ENCODE data around the gene TRIM27. TPM values are rescaled to one million over a fixed set of nuclear protein-coding genes. Genes with fewer than 3 reads are reported as not detected.
"Not testable (repeated sequence)": the region's sequence is repeated elsewhere in the genome, so short reads cannot be mapped to it uniquely, and the experiment has no call there.

The TRIM27 gene
- total RNA-seq, 2 experiments from 2014 or later = 58.3 to 60.1 TPM

DNA sequence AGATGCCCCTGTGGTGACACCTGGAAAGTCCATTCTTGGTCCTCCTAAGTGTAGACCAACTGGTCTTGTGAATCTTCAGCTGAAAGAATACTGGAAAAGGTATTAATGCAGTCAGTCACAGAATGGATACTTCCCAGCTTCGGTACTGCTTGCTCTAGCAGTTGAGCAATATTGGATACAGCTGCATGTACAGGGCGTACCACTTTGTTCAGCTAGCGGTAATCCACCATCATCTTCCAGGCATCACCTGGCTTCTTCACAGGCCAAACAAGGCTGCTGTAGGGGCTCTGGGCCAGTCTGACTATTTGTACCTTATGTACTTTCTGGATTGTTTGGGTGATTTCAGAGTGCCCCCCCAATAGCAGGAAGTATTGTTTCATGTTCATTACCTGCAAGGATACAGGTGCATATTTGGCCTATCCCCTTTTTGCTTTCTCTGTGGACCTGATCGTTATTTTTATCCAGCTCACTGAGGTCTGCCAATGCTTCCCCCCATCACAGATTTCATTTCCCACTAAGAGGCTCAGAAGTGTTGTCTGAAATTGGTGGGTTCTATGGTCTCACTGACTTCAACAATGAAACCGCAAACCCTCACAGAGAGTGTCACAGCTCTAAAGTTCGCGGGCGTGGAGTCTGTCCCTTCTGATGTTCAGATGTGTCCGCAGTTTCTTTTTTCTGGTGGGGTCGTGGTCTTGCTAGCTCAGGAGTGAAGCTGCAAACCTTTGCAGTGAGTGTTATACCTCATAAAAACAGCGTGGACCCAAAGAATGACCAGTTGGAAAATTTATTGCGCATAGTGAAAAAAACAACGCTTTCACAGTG is 52.2 kb downstream of the TRIM27 start:
- ATAC-seq = no peak
- H3K4me1 Mint-ChIP-seq (ENCODE audit: low read depth) = peaks cover 18% of the 10 kb centered on the region
- H3K4me3 Mint-ChIP-seq = no peak overlapping the region
- H3K36me3 Mint-ChIP-seq (ENCODE audit: low read depth) = peaks cover 2% of the 10 kb centered on the region
- peaks cover 2% of the 10 kb centered on the region for H3K27me3 Mint-ChIP-seq (ENCODE audit: low read depth)
- no peak overlapping the region for H3K27ac Mint-ChIP-seq
- ChIA-PET POLR2A (interaction anchor here (0.6 to 0.8 kb wide), 2 partner anchors 24 to 993 kb away, joined by 3 read pairs; no protein-coding TSS in a partner anchor), CTCF (no interaction called here)
- DNase-seq = no peak
- peaks cover 7% of the 10 kb centered on the region for H3K9me3 Mint-ChIP-seq (ENCODE audit: insufficient read depth)

DNA sequence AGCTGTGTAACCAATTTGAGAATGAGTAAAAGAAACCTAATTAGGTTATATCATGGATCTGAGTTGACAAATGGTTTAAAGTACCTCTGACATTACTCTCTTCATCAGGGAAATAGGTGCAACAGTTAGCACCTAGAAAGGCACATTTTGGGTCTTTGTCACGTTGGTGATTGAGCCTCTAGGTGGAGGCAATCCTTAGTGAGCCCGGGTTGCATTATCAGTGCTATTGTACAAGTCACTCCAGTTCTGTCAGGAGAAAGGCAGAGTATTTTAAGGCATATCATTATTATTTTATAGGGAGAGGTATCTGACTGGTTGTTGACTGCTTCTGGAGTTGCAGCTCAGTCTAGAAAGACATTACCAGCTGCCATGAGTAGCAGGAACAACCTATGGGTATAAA is 54.9 kb downstream of the TRIM27 start:
- Mint-ChIP-seq H3K4me1 (ENCODE audit: low read depth) (peaks cover 35% of the 10 kb centered on the region), H3K9me3 (ENCODE audit: insufficient read depth) (peaks cover 11% of the 10 kb centered on the region), H3K4me3 (no peak overlapping the region), H3K27ac (no peak overlapping the region), H3K27me3 (ENCODE audit: low read depth) (no peaks in the 10 kb centered on the region), H3K36me3 (ENCODE audit: low read depth) (peaks cover 9% of the 10 kb centered on the region)
- ChIA-PET CTCF (interaction anchor here (0.7 to 0.9 kb wide), 3 partner anchors 13 to 72 kb away, joined by 3 read pairs; no protein-coding TSS in a partner anchor), POLR2A (interaction anchor here (7.9 kb wide), 1 partner anchor 54 kb away, joined by 60 read pairs; the partner anchor contains the start of gene TRIM27)
- DNase-seq = no peak
- no peak for ATAC-seq

DNA sequence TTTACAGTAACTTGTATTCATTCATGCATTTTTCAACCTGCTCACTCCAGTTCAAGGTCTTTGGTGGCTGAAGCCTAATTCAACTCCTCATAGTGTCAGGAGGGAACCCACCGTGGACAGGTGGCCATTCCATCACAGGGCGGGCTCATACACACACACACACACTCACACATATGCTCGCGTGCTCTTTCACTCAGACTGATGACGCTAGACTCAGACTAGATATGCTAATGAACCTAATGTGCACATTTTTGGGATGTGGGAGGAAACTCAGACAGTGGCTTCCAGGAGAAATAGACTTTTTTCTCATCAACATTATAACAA is 56.7 kb downstream of the TRIM27 start:
- Mint-ChIP-seq H3K4me3 (peak overlapping the region; percentile 78), H3K27me3 (ENCODE audit: low read depth) (no peaks in the 10 kb centered on the region), H3K36me3 (ENCODE audit: low read depth) (peaks cover 12% of the 10 kb centered on the region), H3K4me1 (ENCODE audit: low read depth) (peaks cover 48% of the 10 kb centered on the region), H3K9me3 (ENCODE audit: insufficient read depth) (peaks cover 11% of the 10 kb centered on the region), H3K27ac (peak overlapping the region; percentile 93)
- ChIA-PET POLR2A (interaction anchor here (1.2 to 7.9 kb wide), 9 partner anchors 10 to 1059 kb away, joined by 4 to 60 read pairs (median 10); partner anchors contain the start of gene TRIM27), CTCF (interaction anchor here (1.3 to 5.4 kb wide), 7 partner anchors 15 to 149 kb away, joined by 3 to 51 read pairs (median 7); no protein-coding TSS in a partner anchor)
- ATAC-seq (peak; percentile 8), DNase-seq (peak; percentile 48)

DNA sequence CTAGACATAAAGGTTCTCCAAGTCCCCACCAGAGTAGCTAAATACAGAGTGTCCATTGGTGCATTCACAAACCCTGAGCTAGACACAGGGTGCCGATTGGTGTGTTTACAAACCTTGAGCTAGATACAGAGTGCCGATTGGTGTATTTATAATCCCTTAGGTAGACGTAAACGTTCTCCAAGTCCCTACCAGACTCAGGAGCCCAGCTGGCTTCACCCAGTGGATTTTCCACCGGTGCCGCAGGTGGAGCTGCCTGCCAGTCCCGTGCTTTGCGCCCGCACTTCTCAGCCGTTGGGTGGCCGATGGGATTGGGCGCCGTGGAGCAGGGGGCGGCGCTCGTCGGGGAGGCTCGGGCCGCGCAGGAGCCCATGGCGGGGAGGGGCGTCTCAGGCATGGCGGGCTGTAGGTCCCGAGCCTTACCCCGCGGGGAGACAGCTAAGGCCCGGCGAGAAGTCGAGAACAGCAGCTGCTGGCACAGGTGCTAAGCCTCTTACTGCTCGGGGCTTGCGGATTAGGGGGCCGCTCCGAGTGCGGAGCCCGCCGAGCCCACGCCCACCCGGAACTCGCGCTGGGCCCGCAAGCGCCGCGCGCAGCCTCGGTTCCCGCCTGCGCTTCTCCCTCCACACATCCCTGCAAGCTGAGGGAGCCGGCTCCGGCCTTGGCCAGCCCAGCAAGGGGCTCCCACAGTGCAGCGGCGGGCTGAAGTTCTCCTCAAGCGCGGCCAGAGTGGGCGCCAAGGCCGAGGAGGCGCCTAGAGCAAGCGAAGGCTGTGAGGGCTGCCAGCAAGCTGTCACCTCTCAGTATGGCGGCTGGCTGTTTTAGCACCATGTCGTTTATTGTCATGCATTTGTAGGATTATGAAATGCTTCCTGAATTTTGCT is 57.3 kb downstream of the TRIM27 start:
- ATAC-seq (peak; percentile 72), DNase-seq (peak; percentile 79)
- Mint-ChIP-seq H3K36me3 (ENCODE audit: low read depth) (peaks cover 12% of the 10 kb centered on the region), H3K4me1 (ENCODE audit: low read depth) (peaks cover 48% of the 10 kb centered on the region), H3K27ac (peak overlapping the region; percentile 93), H3K4me3 (peak overlapping the region; percentile 78)
- ChIA-PET POLR2A (interaction anchor here (0.5 to 7.9 kb wide), 27 partner anchors 8 to 1734 kb away, joined by 3 to 60 read pairs (median 4); partner anchors contain the start of genes TRIM27 and ZNF391), CTCF (interaction anchor here (0.6 to 5.4 kb wide), 15 partner anchors 10 to 150 kb away, joined by 3 to 51 read pairs (median 4); no protein-coding TSS in a partner anchor)
- not testable (repeated sequence) for H3K27me3 Mint-ChIP-seq (ENCODE audit: low read depth); H3K9me3 Mint-ChIP-seq (ENCODE audit: insufficient read depth)

DNA sequence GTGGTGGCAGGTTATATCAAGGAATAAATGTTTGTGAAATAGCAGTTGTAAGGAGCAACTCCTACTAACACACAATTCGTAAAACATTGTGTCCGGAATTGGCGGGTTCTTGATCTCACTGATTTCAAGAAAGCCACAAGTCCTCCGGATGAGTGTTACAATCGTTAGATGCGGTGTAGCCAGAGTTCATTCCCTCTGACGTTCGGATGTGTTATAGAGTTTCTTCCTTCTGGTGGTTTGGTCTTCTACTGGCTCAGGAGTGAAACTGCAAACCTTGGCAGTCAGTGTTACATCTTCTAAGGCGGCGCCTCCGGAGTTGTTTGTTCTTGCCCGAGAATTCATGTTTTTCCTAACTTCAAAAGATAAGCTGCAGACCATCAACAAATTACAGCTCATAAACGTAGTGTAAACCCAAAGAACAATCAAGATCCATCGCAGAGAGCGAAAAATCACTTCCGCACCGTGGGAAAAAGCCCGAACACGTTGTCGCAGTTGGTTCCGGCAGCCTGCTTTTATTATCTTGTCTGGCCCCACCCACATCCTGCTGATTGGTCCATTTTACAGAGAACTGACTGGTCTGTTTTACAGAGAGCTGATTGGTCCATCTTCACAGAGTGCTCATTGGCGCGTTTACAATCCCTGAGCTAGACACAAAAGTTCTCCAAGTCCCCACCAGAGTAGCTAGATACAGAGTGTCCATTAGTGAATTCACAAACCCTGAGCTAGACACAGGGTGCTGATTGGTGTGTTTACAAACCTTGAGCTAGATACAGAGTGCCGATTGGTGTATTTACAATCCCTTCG is 58.2 kb downstream of the TRIM27 start:
- peak; percentile 5 for ATAC-seq
- Mint-ChIP-seq H3K27ac (peak overlapping the region; percentile 93), H3K4me3 (peak overlapping the region; percentile 78), H3K36me3 (ENCODE audit: low read depth) (peaks cover 12% of the 10 kb centered on the region), H3K9me3 (ENCODE audit: insufficient read depth) (peaks cover 5% of the 10 kb centered on the region), H3K4me1 (ENCODE audit: low read depth) (peaks cover 52% of the 10 kb centered on the region), H3K27me3 (ENCODE audit: low read depth) (peaks cover 4% of the 10 kb centered on the region)
- CTCF ChIA-PET = interaction anchor here (0.6 to 5.4 kb wide), 16 partner anchors 8 to 150 kb away, joined by 3 to 51 read pairs (median 4); no protein-coding TSS in a partner anchor
- POLR2A ChIA-PET = interaction anchor here (0.5 to 7.9 kb wide), 27 partner anchors 9 to 1733 kb away, joined by 3 to 60 read pairs (median 4); partner anchors contain the start of genes TRIM27 and ZNF391
- peak; percentile 78 for DNase-seq

DNA sequence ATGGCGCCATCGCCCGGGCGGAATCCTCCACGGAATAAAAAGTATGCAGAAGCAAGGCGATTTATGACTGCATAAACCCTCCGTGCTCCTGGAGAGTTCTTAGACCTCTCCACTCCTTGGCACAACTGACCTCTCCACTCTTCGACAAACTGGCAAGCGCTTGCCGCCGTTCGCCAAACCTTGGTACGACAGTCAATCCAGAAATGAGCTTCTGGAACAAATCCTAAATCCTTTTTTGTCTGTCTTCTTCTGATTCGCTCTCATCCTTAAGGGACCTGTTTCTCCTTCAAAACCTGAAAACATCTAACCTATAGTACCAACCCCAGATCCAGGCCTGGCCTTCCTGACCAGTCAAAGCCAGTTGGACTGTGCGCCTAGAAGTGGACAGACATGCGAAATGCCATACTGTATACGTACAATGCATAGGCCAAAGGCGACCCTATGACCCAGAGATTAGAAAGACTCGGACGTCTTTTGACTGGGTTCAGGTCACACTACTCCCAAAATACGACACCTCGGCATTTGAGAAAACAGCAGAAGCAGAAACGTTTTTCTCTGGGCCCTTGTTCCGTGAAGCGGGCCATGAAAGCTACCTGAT is 59.4 kb downstream of the TRIM27 start:
- Mint-ChIP-seq H3K4me3 (peak overlapping the region; percentile 89), H3K9me3 (ENCODE audit: insufficient read depth) (peaks cover 5% of the 10 kb centered on the region), H3K4me1 (ENCODE audit: low read depth) (peaks cover 53% of the 10 kb centered on the region), H3K27me3 (ENCODE audit: low read depth) (peaks cover 7% of the 10 kb centered on the region), H3K27ac (peak overlapping the region; percentile 81), H3K36me3 (ENCODE audit: low read depth) (peaks cover 12% of the 10 kb centered on the region)
- ChIA-PET CTCF (interaction anchor here (0.6 to 5.4 kb wide), 7 partner anchors 10 to 152 kb away, joined by 3 to 51 read pairs (median 3); no protein-coding TSS in a partner anchor), POLR2A (interaction anchor here (2.6 to 7.9 kb wide), 4 partner anchors 20 to 971 kb away, joined by 12 to 60 read pairs (median 29); partner anchors contain the start of gene TRIM27)
- no peak for DNase-seq
- no peak for ATAC-seq

DNA sequence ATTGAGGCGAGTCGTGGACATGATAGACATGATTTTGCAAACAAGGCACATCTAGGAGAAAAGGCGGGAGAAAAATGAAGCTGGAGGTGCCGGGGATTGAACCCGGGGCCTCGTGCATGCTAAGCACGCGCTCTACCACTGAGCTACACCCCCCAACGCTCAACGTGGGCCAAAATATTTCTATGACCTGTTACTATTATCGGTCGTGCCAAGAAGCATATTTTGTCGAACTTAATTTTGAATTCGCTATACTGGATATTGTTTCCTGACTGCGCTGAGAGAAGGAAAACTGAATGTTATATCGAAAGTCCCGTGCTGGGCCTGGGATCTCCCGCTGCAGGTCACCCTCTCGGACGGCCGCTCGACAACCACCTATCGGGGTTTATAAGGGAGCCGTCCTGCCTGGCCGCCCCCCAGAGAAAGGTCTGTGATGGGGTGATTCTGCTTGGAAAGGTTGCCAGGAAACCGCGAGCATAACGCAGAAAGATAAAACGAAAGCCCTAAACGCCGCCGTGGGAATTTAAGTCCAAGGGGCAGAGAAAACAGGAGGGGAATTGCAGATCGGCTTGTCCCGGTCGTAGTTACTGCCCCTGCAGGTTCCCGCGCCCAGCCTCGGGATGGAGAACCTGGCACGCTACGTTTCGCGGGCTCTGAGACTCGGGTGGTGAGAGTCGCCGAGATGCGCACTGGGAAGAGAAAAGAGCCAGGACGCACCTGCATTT is 60.0 kb downstream of the TRIM27 start:
- peak; percentile 47 for ATAC-seq
- POLR2A ChIA-PET = interaction anchor here (2.8 to 7.9 kb wide), 2 partner anchors 32 to 59 kb away, joined by 12 to 60 read pairs; partner anchors contain the start of gene TRIM27
- peaks cover 53% of the 10 kb centered on the region for H3K4me1 Mint-ChIP-seq (ENCODE audit: low read depth)
- peaks cover 7% of the 10 kb centered on the region for H3K27me3 Mint-ChIP-seq (ENCODE audit: low read depth)
- peaks cover 5% of the 10 kb centered on the region for H3K9me3 Mint-ChIP-seq (ENCODE audit: insufficient read depth)
- H3K36me3 Mint-ChIP-seq (ENCODE audit: low read depth) = peaks cover 12% of the 10 kb centered on the region
- H3K4me3 Mint-ChIP-seq = peak overlapping the region; percentile 89
- DNase-seq = peak; percentile 90
- CTCF ChIA-PET = interaction anchor here (1.0 to 5.4 kb wide), 14 partner anchors 10 to 152 kb away, joined by 3 to 51 read pairs (median 5); no protein-coding TSS in a partner anchor
- H3K27ac Mint-ChIP-seq = peak overlapping the region; percentile 81

DNA sequence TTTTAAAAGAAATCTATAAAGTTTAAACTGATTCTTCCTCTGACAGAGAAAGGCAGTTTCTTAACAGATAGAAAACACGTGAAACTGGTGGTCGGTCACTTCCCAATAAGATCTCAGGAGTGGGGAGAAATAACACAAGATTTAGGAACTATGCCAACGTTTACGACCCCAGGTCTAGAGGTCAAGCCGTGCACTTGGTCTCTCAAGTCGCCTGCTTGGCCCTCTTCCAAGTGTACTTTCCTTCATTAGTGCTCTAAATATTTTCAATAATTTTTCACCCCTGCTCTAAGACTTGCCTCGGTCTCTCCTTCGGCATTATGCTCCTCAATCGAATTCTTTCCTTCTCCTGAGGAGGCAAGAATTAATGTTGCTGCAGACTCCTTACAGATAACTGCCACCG is 61.7 kb downstream of the TRIM27 start:
- ATAC-seq (no peak), DNase-seq (no peak)
- peaks cover 43% of the 10 kb centered on the region for H3K4me1 Mint-ChIP-seq (ENCODE audit: low read depth)
- H3K27me3 Mint-ChIP-seq (ENCODE audit: low read depth) = peaks cover 7% of the 10 kb centered on the region
- no peak overlapping the region for H3K4me3 Mint-ChIP-seq
- no peak overlapping the region for H3K27ac Mint-ChIP-seq
- CTCF ChIA-PET = interaction anchor here (1.0 to 5.4 kb wide), 7 partner anchors 14 to 154 kb away, joined by 3 to 51 read pairs (median 5); no protein-coding TSS in a partner anchor
- H3K9me3 Mint-ChIP-seq (ENCODE audit: insufficient read depth) = peaks cover 5% of the 10 kb centered on the region
- POLR2A ChIA-PET = interaction anchor here (2.8 to 7.9 kb wide), 2 partner anchors 34 to 61 kb away, joined by 12 to 60 read pairs; partner anchors contain the start of gene TRIM27
- peaks cover 11% of the 10 kb centered on the region for H3K36me3 Mint-ChIP-seq (ENCODE audit: low read depth)

DNA sequence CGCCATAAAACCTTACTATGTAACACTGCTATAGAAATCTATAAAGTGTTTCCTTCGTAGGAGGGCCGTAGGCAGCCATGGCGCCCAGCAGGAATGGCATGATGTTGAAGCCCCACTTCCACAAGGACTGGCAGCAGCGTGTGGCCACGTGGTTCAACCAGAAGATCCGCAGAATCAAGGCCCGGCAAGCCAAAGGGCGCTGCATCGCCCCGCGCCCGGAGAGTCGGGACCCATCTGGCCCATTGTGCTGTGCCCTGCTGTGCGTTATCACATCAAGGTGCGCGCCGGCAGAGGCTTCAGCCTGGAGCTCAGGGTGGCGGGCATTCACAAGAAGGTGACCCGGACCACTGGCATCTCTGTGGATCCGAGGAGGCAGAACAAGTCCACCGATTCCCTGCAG is 62.4 kb downstream of the TRIM27 start:
- POLR2A ChIA-PET = no interaction called here

More for the DNA sequence above, 62.4 kb downstream of the TRIM27 start:
- H3K9me3 Mint-ChIP-seq (ENCODE audit: insufficient read depth) = peaks cover 5% of the 10 kb centered on the region
- peaks cover 10% of the 10 kb centered on the region for H3K36me3 Mint-ChIP-seq (ENCODE audit: low read depth)
- no peak overlapping the region for H3K4me3 Mint-ChIP-seq
- ATAC-seq (no peak), DNase-seq (no peak)
- CTCF ChIA-PET = interaction anchor here (1.5 to 3.3 kb wide), 4 partner anchors 13 to 80 kb away, joined by 3 to 11 read pairs (median 7); no protein-coding TSS in a partner anchor
- H3K27ac Mint-ChIP-seq = no peak overlapping the region
- peaks cover 40% of the 10 kb centered on the region for H3K4me1 Mint-ChIP-seq (ENCODE audit: low read depth)
- peaks cover 7% of the 10 kb centered on the region for H3K27me3 Mint-ChIP-seq (ENCODE audit: low read depth)

Measured in activated CD8-positive, alpha-beta T cell treated with anti-CD3 and anti-CD28 coated beads, Interleukin-2, amount 10 ng/mL, durations not matched to agents 7 days and 5 days (primary cell).